ENCODE data around the gene TTC23.

- TF ChIP-seq CTCF (IDR thresholded peaks at IDR 0.05; ENCODE audit: insufficient read depth, low read length) (no peak), POLR2AphosphoS5 (IDR thresholded peaks at IDR 0.05; ENCODE audit: low read depth) (no peak), REST (IDR thresholded peaks at IDR 0.05; ENCODE audit: insufficient replicate concordance, low read depth) (no peak), SPI1 (IDR thresholded peaks at IDR 0.05; ENCODE audit: borderline replicate concordance, low read depth) (no peak), GABPA (IDR thresholded peaks at IDR 0.05; ENCODE audit: low read depth) (no peak)
Measured at GRCh38 chr15:99202176-99202552, 47.2 kb downstream of the TTC23 start.
